Activated CD4-positive, alpha-beta T cell treated with anti-CD3 and anti-CD28 coated beads for 24 hours (primary cell): ENCODE results near the gene HNRNPC.
"Not testable (repeated sequence)": the region's sequence is repeated elsewhere in the genome, so short reads cannot be mapped to it uniquely, and the experiment has no call there.

ENCODE experiments used
- DNase-seq, 2 donors: peaks; one replicate each; pipeline ENCODE4 v3.0.0-alpha.2; 2020; ENCODE audit warnings: low read depth in 2 of 2

HNRNPC gene

GRCh38 chr14:21192875-21193535 is 76.2 kb downstream of the HNRNPC start:
- DNase-seq = no peak

GRCh38 chr14:21192447-21192822 is 76.8 kb downstream of the HNRNPC start:
- no peak for DNase-seq

- DNase-seq = peak; percentile 27 to 56
Measured at GRCh38 chr14:21191809-21192446, 77.3 kb downstream of the HNRNPC start.

GRCh38 chr14:21191261-21191808 is 77.9 kb downstream of the HNRNPC start:
- DNase-seq = no peak

- no peak for DNase-seq
Measured at GRCh38 chr14:21185491-21185890, 83.8 kb downstream of the HNRNPC start.

GRCh38 chr14:21184254-21184653 is 85.0 kb downstream of the HNRNPC start:
- DNase-seq = no peak

GRCh38 chr14:21182166-21182565 is 87.1 kb downstream of the HNRNPC start:
- no peak for DNase-seq

- no peak for DNase-seq
Measured at GRCh38 chr14:21171128-21171527, 98.1 kb downstream of the HNRNPC start.

GRCh38 chr14:21169573-21169972 is 99.7 kb downstream of the HNRNPC start:
- no peak for DNase-seq

GRCh38 chr14:21168055-21168454 is 101.2 kb downstream of the HNRNPC start:
- no peak for DNase-seq

- DNase-seq = not testable (repeated sequence)
Measured at GRCh38 chr14:21165670-21166069, 103.6 kb downstream of the HNRNPC start.

- DNase-seq = not testable (repeated sequence)
Measured at GRCh38 chr14:21165002-21165605, 104.1 kb downstream of the HNRNPC start.

GRCh38 chr14:21163871-21164291 is 105.4 kb downstream of the HNRNPC start:
- DNase-seq = no peak

- no peak for DNase-seq
Measured at GRCh38 chr14:21162081-21162480, 107.2 kb downstream of the HNRNPC start.

GRCh38 chr14:21160061-21160610 is 109.1 kb downstream of the HNRNPC start:
- DNase-seq = no peak
